MV-4-11 (cell line): ENCODE measurements around the gene SLC35E3.
"Not testable (repeated sequence)": the region's sequence is repeated elsewhere in the genome, so short reads cannot be mapped to it uniquely, and the experiment has no call there.

Experiments
- DNase-seq: peaks from one replicate; lab custom pipeline; 2025; lab: John Stamatoyannopoulos, UW

Gene SLC35E3

GRCh38 chr12:68814490-68815231, 68.7 kb downstream of the SLC35E3 start:
- DNase-seq: no peak

DNA sequence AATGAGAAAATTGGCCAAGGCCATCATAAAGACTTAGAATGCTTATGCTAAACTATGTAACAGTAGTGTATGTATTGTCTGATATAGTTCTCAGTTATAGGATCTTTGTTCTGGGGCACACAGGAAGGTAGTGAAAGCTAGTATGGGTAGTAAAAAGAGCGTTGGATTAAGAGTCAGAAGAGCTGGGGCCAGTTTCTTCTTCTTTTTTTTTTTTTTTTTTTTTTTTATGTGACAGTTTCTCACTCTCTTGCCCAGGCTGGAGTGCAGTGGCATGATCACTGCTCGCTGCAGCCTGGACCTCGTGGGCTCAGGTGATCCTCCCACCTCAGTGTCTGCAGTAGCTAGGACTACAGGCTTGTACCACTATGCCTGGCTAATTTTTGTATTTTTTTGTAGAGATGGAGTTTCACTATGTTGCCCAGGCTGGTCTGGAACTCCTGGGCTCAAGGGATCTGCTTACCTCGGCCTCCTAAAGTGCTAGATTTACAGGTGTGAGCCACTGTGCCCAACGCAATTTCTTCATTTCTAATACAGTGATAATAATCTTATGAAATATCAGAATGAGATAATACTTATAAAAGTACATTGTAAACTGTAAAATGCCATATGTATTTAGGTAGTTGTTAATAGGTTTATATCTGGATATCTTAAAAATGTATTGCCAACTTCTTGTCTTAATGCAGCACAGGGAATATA, 69.4 kb downstream of the SLC35E3 start:
- DNase-seq: peak; percentile 26

DNA sequence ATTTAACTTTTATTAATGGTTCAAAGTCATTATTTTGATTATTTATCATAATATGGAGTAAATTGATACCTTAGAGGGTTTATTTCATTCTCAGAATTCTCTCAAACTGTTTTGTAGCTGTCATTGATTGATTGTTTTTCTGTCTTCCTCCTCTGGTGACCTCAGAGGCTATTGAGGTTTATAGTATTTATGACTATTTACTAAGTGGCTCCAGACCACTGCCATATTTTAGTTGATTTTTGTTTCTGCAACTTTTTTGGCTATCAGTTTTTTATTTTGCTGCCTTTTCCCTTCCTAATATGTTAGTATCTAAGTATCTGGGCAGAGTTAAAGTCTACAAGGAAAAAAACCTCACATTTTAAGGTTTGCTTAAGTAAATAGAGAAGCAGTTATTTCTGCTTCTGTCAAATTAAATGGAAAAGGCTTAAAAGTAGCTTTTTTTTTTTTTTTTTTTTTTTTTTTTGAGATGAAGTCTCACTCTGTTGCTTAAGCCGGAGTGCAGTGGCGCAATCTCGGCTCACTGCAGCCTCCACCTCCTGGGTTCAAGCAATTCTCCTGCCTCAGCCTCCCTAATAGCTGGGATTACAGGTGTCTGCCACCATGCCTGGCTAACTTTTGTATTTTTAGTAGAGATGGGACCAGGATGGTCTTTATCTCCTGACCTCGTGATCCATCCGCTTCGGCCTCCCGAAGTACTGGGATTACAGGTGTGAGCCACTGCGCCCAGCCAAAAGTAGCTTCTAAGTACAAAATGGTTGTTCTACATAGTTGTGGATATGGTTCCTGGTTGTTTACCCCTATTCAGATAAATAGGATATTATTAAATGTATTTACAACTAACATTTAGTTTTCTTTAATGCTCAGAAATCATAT, 70.2 kb downstream of the SLC35E3 start:
- peak; percentile 29 for DNase-seq

DNA sequence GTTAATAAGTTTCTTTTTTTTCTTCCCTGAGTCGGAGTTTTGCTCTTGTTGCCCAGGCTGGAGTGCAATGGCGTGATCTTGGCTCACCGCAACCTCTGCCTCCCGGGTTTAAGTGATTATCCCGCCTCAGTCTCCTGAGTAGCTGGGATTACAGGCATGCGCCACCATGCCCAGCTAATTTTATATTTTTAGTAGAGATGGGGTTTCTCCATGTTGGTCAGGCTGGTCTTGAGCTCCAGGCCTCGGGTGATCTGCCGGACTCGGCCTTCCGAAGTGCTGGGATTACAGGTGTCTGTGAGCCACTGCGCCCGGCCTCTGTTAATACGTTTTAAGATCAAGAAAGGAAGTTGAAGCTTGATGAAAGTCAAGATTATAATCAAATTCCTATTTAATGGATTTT, 73.5 kb downstream of the SLC35E3 start:
- DNase-seq: not testable (repeated sequence)

- no peak for DNase-seq
Measured at GRCh38 chr12:68821357-68822188, 75.6 kb downstream of the SLC35E3 start.

DNA sequence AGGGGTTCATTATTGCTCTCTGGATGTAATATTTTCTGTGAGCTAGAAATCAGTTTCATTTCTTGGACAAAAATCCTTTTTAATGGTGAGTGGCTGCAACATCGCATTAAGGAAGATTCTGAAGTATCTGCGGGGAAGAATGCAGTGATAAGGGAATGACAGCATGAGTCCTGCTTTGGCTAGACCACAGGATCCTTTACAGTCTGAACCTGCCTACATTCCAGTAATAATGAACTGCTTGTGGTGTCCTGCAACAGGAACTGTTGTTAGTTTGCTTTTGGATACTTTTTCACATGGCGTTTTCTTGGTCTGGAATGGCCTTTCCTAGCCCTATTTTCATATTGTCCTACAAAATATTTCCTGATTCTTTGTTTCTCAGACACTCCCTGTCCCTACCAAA, 77.7 kb downstream of the SLC35E3 start:
- DNase-seq: no peak

GRCh38 chr12:68824131-68824530, 78.2 kb downstream of the SLC35E3 start:
- DNase-seq: no peak

DNA sequence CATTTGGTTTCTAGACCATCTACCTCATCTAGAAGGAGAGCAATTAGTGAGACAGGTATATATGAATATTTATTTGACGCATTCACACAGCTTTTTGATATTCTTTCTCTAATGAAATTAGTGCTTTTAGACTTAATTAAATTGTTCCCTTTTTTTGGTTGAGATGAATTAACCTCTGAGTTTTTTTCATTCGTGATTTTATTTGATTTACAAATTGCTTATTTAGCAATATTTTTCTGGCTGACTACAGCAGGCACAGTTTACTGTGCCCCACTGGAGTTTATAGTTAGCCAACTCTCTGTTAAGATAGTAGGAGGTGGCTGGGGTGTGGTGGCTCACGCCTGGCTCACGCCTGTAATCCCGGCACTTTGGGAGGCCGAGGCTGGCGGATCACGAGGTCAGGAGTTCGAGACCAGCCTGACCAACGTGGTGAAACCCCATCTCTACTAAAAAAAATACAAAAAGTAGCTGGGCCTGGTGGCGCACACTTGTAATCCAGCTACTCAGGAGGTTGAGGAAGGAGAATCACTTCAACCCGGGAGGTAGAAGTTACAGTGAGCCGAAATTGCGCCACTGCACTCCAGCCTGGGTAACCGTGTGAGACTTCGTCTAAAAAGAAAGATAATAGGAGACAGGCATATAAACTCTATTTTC, 78.7 kb downstream of the SLC35E3 start:
- no peak for DNase-seq

- DNase-seq: no peak
Measured at GRCh38 chr12:68825569-68826217, 79.7 kb downstream of the SLC35E3 start.

DNA sequence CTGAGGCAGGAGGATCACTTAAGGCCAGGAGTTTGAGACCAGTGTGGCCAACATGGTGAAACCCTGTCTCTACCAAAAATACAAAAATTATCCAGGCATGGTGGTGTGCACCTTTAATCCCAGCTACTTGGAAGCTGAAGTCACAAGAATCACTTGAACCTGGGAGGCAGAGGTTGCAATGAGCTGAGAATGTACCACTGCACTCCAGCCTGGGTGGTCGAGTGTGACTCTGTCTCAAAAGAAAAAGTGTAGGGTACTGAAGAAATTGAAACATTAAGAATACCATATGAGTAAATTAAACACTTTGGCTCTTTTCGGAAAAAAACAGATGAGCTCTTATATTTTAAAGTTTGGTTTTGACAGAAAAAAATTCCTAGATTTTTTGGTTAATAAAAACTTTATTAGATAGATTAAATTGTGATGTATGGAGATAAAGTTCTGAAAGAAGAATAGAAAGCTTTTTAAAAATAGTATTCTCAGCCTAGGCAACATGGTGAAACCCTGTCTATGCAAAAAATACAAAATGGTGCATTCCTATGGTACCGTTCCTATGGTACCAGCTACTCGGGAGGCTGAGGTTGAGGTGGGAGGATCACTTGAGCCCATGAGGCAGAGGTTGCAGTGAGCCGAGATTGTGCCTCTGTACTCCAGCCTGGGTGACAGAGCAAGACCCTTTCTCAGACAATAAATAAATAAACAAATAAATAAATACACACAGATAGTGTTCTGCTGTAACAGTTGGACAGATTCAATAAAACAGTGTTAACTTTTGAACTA, 82.1 kb downstream of the SLC35E3 start:
- no peak for DNase-seq

DNA sequence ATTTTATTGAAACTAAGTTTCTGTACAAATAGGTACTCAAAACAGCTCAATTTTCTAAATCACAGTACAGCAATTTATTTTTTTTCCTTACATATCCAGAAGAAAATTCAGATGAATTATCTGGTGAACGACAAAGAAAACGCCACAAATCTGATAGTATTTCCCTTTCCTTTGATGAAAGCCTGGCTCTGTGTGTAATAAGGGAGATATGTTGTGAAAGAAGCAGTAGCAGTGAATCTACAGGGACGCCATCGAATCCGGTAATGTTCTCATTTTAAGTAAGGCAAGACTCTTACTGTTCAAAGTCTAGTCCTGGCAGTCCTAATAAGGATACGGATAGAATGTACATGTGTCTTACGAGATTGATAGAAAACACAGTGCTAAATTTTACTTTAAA, 82.7 kb downstream of the SLC35E3 start:
- DNase-seq: no peak
